Upper lobe of left lung (tissue), 6 donors: ENCODE data around the gene CLMN. TPM values are rescaled to one million over a fixed set of nuclear protein-coding genes. Genes with fewer than 3 reads are reported as not detected.

Experiments used
- ATAC-seq, 2 donors: fragments of 200-7000 bp; cut with Tn5 transposase; one replicate each; pipeline ENCODE4 v1.9.1; 2022; ENCODE audit warnings: mild to moderate bottlenecking in 2 of 2, moderate library complexity in 2 of 2; ENCODE audit not compliant: low FRiP score in 2 of 2
- DNase-seq, 2 donors: peaks; one replicate each; pipeline ENCODE4 v3.0.0-alpha.2; 2019 to 2020
- H3K27ac ChIP-seq, 4 donors: fragments of 200-600 bp; sonication (generic); one replicate each; pipeline ENCODE4 v1.5.1; 2016 to 2019
- H3K27me3 ChIP-seq, 4 donors: fragments of 200-600 bp; sonication (generic); one replicate each; pipeline ENCODE4 v1.5.1; 2017 to 2019
- H3K36me3 ChIP-seq, 4 donors: fragments of 200-600 bp; sonication (generic); one replicate each; pipeline ENCODE4 v1.5.1; 2016 to 2019
- H3K4me1 ChIP-seq, 4 donors: fragments of 200-600 bp; sonication (generic); one replicate each; pipeline ENCODE4 v1.5.1; 2018 to 2019
- H3K4me3 ChIP-seq, 4 donors: fragments of 200-600 bp; sonication (generic); one replicate each; pipeline ENCODE4 v1.5.1; 2017 to 2019; ENCODE audit warnings: mild to moderate bottlenecking in 2 of 4, moderate library complexity in 1 of 4
- H3K9me3 ChIP-seq, 4 donors: fragments of 200-600 bp; sonication (generic); one replicate each; pipeline ENCODE4 v1.5.1; 2018 to 2019
- CTCF ChIP-seq, 6 experiments: fragments of 450-650 bp in 4 of 6; fragments of 200-600 bp in 2 of 6; sonication (generic) in 2 of 6; IDR thresholded peaks; one replicate each; pipeline ENCODE4 v1.5.1; 2016 to 2019; ENCODE audit warnings: antibody characterized with exemption in 6 of 6
- EP300 ChIP-seq, 4 donors: sonication (generic); formaldehyde crosslinking; IDR thresholded peaks; one replicate each; pipeline ENCODE4 v1.5.1; 2017; ENCODE audit warnings: antibody characterized with exemption in 4 of 4, control low read depth in 2 of 4
- POLR2A ChIP-seq, 4 donors: fragments of 450-650 bp; IDR thresholded peaks; one replicate each; pipeline ENCODE4 v1.5.1; 2016 to 2017; ENCODE audit warnings: antibody characterized with exemption in 4 of 4, mild to moderate bottlenecking in 2 of 4
- POLR2AphosphoS5 ChIP-seq, 2 donors: sonication (generic); formaldehyde crosslinking; IDR thresholded peaks; one replicate each; pipeline ENCODE4 v1.5.1; 2017; ENCODE audit warnings: antibody characterized with exemption in 2 of 2
- WGBS, 2 donors: methylation state at CpG; one replicate each; pipeline ENCODE4 v1.1.5; 2017 to 2018; 5-methylcytosine and 5-hydroxymethylcytosine counted together
- total RNA-seq, 6 donors: library from RNA; depleted of rRNA in 4 of 6; stranded (reverse); fragments of >200 nt in 4 of 6; gene quantifications; one replicate each; pipeline versions ENCODE4 v1.1.0 to v1.2.1, GENCODE V29; 2016 to 2021
- donor health status: DM: no; HTN: no; CAD: no; lungs with moderate emphysema.
- donor health status: DM: no; HTN: yes; CAD: no; lungs with severe emphysema.

Gene CLMN
- total RNA-seq, 6 donors from 2014 or later, result 9.7 to 35.5 (median 18.8) TPM

GRCh38 chr14:95196268-95196667 lies 123.4 kb downstream of the CLMN start:
- no peaks in the 10 kb centered on the region for H3K9me3 ChIP-seq
- H3K36me3 ChIP-seq, result no peaks in the 10 kb centered on the region
- WGBS, 2 donors, result 31 to 39% methylated on average over 5 of the region's 5 CpGs
- DNase-seq (no peak), ATAC-seq (no peak)
- H3K4me3 ChIP-seq, result no peak overlapping the region
- H3K27me3 ChIP-seq, result no peaks in the 10 kb centered on the region
- H3K27ac ChIP-seq, result no peak overlapping the region
- peaks cover 0 to 5% (median 2%) of the 10 kb centered on the region in 4 donors for H3K4me1 ChIP-seq
- no peak for TF ChIP-seq POLR2A (IDR thresholded peaks at IDR 0.05)
- peak in 5 of 6 experiments; percentile 9 to 48 (median 17) for TF ChIP-seq CTCF (IDR thresholded peaks at IDR 0.05)

DNA sequence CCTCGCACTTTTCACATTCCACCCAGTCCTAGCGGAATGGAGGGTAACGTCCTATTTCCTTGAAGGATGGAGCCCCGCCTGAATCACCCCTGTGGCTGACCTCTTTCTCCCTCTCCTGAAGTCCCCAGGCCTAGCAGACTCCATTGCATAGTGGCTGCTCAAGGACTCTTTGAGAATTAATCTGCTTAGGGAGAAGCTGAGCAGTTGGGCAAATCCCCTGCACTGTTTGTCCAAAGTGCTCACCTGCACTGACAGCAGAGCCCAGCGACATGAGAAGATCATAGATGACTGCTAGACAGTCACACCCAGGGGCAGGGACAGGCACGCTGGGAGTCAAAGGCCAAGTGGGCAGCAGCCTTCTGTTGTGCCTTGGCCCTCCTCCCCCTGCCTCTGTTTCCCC lies 124.7 kb downstream of the CLMN start:
- DNase-seq (no peak), ATAC-seq (no peak)
- Histone ChIP-seq H3K36me3 (no peaks in the 10 kb centered on the region), H3K27me3 (no peaks in the 10 kb centered on the region), H3K9me3 (no peaks in the 10 kb centered on the region), H3K4me1 (peaks cover 7 to 13% (median 9%) of the 10 kb centered on the region in 4 donors), H3K4me3 (no peak overlapping the region), H3K27ac (no peak overlapping the region)
- WGBS, 2 donors, result 92 to 94% methylated on average over 4 to 6 of the region's 6 CpGs
- no peak for TF ChIP-seq POLR2AphosphoS5 (IDR thresholded peaks at IDR 0.05)
- TF ChIP-seq EP300 (IDR thresholded peaks at IDR 0.05), result no peak
- no peak for TF ChIP-seq CTCF (IDR thresholded peaks at IDR 0.05)
- TF ChIP-seq POLR2A (IDR thresholded peaks at IDR 0.05), result no peak

- ATAC-seq (no peak), DNase-seq (no peak)
- no peaks in the 10 kb centered on the region for H3K36me3 ChIP-seq
- TF ChIP-seq CTCF (IDR thresholded peaks at IDR 0.05) (no peak), POLR2A (IDR thresholded peaks at IDR 0.05) (no peak), EP300 (IDR thresholded peaks at IDR 0.05) (no peak), POLR2AphosphoS5 (IDR thresholded peaks at IDR 0.05) (no peak)
- no peak overlapping the region for H3K27ac ChIP-seq
- H3K9me3 ChIP-seq, result no peaks in the 10 kb centered on the region
- no peaks in the 10 kb centered on the region for H3K27me3 ChIP-seq
- no peak overlapping the region for H3K4me3 ChIP-seq
- WGBS, 2 donors, result 49 to 51% methylated on average over 6 of the region's 6 CpGs
- H3K4me1 ChIP-seq, result peaks cover 14 to 20% (median 16%) of the 10 kb centered on the region in 4 donors
Measured at GRCh38 chr14:95193081-95193480, 126.6 kb downstream of the CLMN start.

- Histone ChIP-seq H3K27ac (no peak overlapping the region), H3K9me3 (no peaks in the 10 kb centered on the region), H3K4me1 (peaks cover 14 to 20% (median 16%) of the 10 kb centered on the region in 4 donors), H3K4me3 (no peak overlapping the region), H3K27me3 (no peaks in the 10 kb centered on the region), H3K36me3 (no peaks in the 10 kb centered on the region)
- ATAC-seq (no peak), DNase-seq (no peak)
- WGBS, 2 donors, result 92 to 99% methylated on average over 6 of the region's 6 CpGs
- no peak for TF ChIP-seq EP300 (IDR thresholded peaks at IDR 0.05)
- TF ChIP-seq POLR2AphosphoS5 (IDR thresholded peaks at IDR 0.05), result no peak
- no peak for TF ChIP-seq POLR2A (IDR thresholded peaks at IDR 0.05)
- TF ChIP-seq CTCF (IDR thresholded peaks at IDR 0.05), result no peak
Measured at GRCh38 chr14:95192311-95192710, 127.4 kb downstream of the CLMN start.

DNA sequence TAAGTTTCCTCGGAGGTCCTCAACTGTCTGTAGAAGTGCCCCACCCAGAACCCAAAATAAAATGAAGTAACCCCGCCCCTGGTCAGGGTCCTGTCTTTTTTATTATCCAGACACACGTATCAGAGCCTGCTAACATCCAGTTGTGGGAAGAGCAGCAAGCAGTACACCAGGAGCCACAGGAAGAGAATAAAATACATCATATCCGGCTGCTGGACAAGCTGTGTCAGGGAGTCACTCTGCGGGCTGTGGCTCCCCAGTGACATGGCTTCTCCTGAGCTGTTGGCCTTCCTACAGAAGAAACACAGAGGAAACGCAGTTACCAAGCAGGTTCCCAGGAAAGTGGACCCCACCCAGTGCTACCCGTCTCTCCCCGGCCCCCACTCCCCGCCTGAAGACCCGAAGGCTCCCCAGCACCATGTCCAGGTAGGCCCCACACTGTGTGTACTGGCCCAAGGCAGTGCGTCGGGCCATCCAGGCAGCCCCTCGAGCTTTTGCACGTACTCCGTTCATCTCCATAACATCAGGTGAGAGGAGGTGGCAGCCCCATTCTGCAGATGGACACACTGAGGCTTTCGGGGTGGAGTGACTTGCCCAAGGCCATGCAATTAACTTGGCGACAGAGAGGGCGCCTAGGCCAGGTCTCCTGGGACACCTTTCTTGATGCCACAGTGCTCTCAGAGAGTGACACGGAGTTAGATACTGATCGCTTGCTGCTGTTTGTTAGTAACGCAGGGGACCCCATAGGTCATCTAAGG lies 128.1 kb downstream of the CLMN start:
- ATAC-seq (no peak), DNase-seq (peak in 1 of 2 donors; percentile 56)

More for the DNA sequence above, 128.1 kb downstream of the CLMN start:
- Histone ChIP-seq H3K4me3 (no peak overlapping the region), H3K27ac (peak overlapping the region in 2 of 4 donors; percentile 12 to 42), H3K27me3 (no peaks in the 10 kb centered on the region), H3K4me1 (peaks cover 14 to 23% (median 16%) of the 10 kb centered on the region in 4 donors), H3K9me3 (no peaks in the 10 kb centered on the region), H3K36me3 (no peaks in the 10 kb centered on the region)
- 75 to 79% methylated on average over 19 to 20 of the region's 21 CpGs for WGBS, 2 donors
- TF ChIP-seq POLR2AphosphoS5 (IDR thresholded peaks at IDR 0.05), result no peak
- no peak for TF ChIP-seq EP300 (IDR thresholded peaks at IDR 0.05)
- TF ChIP-seq CTCF (IDR thresholded peaks at IDR 0.05), result no peak
- no peak for TF ChIP-seq POLR2A (IDR thresholded peaks at IDR 0.05)
